ENCODE data around the gene GMDS.

DNA sequence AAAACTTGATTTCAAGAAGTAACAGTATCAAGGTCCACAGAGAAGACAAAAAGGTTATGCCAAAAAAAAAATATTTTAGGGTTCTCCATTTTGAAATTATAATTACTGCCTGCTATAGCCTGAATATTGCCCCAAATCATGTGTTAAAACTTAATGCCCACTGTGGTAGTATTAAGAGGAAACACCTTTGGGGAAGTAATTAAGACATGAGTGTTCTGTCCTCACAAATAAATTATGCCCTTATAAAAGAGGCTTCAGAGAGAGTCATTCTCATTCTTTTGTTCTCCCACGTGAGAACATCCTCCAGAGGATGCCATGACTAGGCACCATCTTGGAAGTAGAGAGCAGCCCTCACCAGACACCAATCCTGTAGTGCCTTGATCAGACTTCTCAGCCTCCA, 66.2 kb downstream of the GMDS start:
- TF ChIP-seq EZH2phosphoT487 (IDR thresholded peaks at IDR 0.05; ENCODE audit: insufficient read depth, low read depth): no peak
- TF ChIP-seq EZH2 (IDR thresholded peaks at IDR 0.05; ENCODE audit: insufficient read depth, poor library complexity, severe bottlenecking): no peak
